Pulmonary artery endothelial cell (primary cell): ENCODE results near the gene ARID1B. TPM values are rescaled to one million over a fixed set of nuclear protein-coding genes. Genes with fewer than 3 reads are reported as not detected.
"Not testable (repeated sequence)": the region's sequence is repeated elsewhere in the genome, so short reads cannot be mapped to it uniquely, and the experiment has no call there.

Source experiments
- DNase-seq: peaks from one replicate; pipeline ENCODE4 v3.0.0-alpha.2; 2011; ENCODE audit warnings: low read depth, low spot score
- total RNA-seq: library from RNA; depleted of rRNA; stranded (reverse); fragments of >200 nt; gene quantifications from 2 replicates; pipeline ENCODE4 v1.2.3, GENCODE V29; 2014

The ARID1B gene
- total RNA-seq, 1 donor from 2014 or later: 26.4 TPM

DNA sequence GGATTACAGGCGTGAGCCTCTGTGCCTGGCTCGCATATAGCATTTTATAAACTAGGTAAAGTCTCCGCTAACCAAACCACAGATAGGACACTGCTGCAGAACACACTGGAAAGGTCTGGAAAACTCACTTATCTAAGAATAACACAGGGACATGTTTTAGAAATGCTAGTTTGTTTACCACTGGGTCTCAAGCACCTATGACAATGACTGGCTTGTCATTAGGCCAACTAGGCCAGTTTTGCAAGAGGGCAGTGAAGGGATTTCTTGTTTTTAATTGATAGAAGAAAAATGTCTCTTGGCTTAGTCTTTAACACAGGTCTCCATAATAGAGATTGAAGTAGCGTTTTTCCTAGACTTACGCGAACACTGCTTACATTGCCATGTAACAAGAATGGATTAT lies 344.7 kb downstream of the ARID1B start:
- no peak for DNase-seq

DNA sequence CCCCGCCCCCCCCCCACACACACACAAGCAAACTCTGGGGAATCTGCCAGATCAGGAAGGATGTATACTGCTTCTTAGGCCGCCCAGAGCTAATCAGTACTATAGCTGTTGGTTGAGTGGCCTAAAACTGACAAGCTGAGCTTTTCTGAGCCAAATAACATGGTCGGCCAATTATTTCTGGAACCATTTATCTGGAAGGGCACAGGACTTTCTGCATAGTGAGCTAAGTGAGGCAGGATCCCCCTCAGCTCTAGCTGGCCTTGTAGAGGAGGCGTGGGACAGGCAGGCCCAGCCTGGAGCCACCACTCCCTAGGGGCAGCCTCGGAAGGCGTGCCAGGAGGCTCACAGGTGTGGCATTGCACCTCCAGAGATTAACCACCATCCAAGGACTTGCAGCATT lies 346.1 kb downstream of the ARID1B start:
- DNase-seq: no peak

DNA sequence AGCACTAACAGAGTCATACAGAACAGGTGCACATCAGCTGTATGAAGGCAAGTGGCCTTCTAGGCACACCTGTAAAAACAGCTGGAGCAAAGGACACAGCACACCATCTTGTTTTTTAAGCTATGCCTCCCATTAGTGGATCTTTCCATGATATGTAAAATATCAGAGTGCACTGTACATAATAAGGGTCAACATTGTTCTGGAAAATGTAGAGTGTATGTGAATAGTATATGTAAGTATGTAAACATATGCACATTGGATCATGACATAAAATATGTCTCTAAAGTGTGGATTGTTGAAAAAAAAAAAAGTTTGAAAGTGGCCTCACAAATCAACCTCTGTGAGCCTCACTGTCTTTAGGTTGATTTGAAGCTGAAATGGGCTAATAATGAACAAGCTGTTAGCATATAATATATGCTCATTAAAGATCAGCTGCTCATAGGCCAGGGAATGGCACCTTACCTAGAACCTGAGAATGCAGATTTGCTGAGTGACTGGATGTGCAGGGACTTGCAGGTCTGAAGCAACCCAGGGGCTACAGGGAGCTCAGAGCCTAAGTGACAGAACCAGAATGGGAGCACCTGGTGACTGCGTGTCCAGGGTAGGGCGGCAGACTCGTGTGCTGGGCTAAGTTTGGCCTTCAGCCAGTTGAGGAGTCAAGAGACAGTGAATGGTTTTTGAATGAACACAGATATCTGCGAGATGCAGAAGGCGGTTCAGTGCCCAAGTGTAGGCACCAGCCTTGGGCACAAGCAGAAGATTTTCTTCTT lies 347.5 kb downstream of the ARID1B start:
- no peak for DNase-seq

DNA sequence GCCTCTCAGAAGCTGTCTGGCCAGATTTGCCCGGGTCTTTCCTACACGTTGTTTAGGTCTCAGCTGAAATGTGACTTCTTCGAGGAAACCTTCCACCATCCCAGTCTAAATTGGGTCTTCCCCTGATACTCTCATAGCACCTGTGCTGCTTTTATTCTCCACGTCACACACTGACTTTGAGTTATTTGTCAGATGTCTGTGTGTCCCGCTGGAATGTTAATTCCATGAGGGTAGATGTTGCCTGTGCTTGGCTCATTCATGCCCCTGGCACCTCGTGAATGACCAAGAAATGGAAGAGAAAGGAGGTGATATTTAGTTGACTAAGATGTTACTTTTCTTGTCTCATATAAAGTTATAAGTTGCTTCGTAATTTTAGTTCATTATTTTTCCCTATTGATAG lies 348.4 kb downstream of the ARID1B start:
- DNase-seq: no peak

DNA sequence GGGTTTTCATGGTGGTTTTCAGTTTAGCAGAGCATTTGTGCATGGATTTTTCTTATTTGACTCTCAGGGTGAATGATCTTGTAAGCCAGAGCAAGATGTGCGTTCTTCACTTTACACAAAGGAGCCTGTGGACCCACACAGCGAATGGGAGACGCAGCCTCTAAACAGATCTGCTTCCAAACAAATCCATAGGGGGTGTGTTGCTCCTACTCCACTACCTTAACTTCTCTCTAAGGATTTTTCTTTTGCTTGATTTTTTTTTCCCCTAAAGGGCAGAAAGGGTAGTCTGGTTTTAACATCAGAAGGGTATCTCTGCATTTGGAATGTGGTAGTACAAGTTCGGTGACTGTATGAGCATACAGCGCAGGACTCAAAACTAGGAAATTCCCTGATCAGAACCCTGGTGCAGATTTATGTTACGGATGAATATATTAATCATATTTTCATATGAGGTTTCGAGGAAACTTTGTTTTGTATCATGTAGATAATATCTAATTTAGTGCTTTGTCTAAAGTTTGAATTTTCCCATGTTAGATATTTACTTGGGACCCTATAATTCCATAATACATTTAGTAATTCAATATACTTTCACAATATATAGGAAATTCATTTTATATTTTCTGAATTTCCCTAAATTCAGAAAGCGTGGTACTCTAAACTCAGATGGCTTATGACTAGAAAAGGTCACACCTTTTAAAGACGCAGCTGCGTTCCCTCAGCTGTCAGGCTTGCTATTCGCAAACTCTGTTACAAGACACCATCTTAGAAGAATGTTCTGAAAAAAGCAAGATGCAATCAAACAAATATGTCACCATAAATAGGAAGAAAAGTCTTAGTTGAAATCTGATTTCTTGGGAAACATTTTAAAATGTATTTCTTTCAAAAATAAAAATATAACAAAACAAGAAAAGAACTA lies 349.3 kb downstream of the ARID1B start:
- DNase-seq: no peak

DNA sequence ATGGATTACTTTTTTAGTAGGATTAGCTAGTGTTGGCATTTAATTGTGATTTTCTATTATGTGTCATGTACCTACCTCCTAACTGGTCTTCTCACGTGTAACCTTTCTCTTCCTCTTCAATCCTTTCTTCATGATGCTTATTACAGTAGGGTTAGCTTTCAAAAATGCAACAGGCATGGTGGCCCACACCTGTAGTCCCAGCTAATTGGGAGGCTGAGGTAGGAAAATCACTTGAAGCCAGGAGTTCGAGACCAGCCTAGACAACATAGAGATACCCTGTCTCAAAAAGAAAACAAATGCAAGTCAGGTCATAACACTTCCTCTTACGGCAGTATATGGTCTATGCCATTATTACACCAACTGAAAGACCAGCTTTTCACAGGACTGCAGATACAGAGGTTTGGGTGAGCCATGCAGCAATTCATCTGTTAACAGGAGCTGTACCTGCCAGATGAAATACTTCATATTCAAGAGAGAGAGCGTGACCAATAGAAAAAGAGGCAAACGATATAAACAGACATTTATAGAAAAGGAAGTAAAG lies 351.1 kb downstream of the ARID1B start:
- DNase-seq: no peak

DNA sequence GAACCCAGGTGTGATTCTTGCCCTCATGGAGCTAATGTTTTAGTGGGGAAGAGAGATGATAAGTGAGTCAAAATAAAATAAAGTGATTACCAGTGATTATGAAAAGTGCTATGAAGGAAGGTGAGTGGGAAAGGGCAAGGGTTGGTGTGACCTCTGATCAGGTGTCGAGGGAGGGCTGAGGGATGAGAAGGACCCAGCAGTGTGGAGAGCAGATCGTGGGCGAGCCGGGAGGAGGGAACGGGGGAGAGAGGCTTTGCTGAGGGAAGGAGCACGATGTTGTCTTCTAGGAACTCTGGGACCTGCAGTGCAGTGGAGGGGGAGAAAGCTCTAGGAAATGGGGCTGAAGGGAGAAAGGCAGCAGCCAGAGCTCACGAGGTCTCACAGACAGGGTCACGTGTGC lies 354.1 kb downstream of the ARID1B start:
- no peak for DNase-seq

DNA sequence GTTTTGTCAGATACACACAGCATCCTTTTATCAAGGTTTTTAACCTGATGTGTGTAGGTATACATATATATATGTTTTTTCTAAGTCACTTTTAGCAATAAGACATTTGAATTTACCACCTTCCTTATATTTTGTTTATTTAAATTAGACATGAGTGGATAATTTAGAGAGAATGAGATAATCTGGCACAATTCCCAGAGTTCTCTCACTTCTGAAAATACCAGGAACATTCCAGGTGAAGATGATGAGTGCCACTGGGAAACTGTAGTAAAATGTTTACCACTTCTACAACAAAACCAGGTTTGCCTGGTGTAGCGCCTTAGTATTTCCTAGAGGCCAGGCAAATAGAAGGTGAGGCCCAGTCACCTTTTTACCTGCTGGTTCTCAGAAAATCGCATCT lies 356.7 kb downstream of the ARID1B start:
- no peak for DNase-seq

DNA sequence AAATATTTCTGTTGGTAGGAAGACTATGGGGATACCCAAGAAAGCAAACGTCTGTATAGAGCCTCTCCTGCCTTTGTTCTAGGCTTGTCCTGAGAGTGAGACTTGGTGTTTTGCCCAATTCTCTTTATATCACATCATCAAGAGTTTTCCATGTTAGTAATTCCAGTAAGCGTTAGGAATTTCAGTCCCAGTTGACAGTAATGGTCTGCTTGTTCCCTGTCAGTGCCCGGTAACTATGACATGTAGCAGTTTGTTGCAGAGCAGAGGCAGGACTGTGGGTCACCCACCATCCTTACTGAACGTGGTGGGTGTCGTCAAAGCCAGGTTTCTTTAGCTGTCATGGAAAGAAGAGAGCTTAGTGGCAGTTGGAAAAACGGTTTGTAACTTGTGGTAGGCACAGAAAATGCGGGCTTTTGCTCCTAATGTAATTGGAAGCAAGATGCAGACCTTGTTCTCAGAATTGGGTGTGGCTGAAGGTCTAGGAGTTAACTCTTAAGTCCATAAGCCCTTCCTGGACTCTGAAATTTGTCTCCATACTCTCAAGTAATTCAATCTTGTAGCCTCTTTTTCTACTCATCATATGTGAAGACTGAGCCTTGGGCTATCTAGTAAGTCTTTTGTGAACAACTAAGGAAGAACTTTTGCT lies 357.3 kb downstream of the ARID1B start:
- no peak for DNase-seq

DNA sequence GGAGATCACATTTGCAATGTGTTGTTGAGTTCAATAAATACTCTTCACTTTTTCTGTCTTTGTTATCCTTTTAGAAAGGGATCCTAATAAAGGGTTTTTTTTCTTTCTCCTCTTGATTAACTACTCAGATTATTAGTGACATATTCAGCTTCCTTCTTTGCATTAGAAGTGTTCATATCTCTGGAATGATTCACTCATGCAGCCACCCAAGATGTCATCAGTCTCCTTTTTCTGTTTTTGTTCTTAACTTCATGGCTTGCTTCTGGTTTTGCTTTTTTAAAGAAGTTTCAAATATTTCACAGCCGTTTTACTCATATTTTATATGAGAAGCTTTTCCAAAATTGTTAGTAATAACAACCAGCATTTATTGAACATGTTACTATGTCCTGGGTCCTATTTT lies 358.5 kb downstream of the ARID1B start:
- no peak for DNase-seq

DNA sequence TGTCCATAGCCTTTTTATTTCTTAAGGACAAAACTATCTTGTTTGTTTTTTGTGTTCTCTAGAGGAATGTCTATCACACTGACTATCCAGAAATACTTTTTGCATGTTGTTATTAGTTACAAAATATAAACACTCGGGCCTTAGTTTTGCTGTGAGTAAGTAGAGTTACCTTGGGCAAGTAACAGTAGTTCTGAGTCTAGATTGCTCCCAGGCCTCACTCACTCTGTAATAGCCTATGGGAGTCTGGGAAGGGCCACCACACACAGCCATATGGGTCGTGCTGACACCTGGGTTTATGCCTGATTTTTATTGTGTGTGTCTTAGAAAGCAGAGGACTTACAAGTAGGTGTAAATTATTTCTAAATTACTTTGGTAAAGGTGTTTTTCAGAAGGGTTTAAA lies 360.3 kb downstream of the ARID1B start:
- no peak for DNase-seq

DNA sequence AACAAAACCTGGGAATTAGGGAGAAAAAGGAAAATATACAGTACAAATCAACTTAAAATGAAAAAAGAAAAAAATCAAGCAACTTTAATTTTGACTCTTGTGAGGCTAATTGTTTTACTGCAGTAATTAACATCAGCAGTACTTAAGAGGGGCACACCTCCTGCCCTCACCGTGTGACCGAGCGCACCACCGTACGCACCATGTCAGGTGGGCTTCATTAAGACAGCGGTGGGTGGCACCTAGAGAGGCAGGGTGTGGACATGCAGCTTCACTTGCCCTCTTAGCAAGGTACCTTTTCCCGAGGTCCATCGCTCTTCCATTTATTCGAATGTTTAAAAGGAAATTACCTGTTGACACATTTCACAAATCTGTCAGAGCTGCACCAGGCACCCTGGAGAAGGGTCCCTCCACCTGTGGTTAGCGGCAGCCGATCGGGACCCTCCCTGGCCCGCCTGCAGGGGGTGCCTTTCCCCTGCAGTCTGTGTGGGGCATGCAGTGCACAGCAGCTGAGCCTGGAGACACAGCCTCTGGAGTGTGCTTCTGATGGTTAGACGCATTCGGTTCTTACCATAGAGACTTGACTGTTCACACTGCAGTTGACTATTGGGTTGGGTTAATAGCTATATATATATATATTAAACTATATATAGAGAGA lies 362.0 kb downstream of the ARID1B start:
- no peak for DNase-seq

DNA sequence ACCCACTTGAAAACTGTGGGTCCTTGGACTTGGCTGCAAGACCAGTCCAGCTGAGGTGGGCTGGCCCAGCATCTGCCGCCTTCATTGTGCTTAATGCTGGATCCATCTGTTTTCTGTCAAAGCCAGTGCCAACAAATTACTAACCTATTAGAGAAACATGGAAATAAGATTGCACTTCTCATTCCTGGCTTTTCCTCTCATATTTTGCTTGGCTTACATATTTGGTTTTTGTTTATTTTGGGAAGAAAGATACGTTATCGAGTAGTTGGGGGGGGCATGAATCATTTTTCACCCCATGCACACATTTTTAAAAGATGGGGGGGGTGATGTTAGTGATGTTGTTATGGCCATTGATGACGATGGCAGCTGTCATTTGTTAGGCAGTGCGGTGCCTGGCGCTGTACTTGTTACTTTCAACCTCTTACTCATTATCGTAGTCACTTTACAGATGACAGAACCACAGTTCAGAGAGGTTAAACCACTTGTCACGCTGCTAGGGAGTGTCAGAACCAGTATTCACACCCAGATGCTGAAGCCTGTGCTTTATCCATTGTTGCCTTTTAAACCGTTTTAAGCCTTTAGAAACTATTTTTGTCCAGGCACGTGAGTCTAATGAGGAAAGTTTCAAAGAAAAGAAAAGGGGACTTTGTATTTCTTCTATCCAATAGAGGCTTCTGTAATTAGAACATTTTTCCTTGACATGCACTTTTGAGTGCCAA lies 366.2 kb downstream of the ARID1B start:
- peak; percentile 71 for DNase-seq

DNA sequence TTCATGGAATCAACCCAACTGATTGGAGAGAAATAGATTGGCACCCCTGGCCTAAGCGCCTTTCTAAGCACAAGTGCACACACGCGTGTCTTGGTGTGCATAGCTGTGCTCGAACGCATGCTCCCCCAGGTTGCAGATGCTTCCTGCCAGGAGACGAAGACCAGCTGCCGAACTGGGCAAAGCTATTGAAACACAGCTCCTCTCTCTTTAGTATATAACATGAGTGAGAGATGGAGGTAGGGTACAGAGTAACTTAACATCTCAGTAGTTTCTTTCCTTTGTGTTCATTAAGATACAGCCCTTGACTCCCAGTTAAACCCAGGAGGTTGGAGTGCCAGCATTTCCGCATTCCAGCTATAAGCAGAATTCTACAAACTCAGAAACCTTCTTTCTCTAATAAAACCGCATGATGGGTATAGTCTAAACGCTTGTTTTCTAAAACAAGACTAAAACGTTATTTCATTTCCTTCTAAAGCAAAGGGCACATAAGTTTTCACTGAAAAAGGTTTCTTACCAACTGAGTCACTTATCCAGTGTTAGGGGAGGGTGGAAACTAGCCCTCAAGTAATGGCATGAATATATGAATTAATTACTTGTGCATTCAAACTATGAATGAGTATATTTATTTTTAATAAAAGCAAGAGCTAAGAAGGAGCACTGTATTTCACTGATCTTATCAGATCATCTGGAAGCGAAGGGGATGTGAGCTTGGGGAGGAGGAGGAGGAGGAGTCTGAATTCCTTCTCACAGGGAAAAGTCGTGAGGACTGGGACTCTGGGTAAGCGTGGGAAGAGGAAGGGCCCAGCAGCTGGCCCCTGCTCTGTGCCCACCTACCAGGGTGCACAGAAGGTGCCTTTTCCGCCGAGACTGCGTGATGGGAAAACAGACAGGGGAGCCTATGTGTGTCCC lies 367.0 kb downstream of the ARID1B start:
- no peak for DNase-seq

DNA sequence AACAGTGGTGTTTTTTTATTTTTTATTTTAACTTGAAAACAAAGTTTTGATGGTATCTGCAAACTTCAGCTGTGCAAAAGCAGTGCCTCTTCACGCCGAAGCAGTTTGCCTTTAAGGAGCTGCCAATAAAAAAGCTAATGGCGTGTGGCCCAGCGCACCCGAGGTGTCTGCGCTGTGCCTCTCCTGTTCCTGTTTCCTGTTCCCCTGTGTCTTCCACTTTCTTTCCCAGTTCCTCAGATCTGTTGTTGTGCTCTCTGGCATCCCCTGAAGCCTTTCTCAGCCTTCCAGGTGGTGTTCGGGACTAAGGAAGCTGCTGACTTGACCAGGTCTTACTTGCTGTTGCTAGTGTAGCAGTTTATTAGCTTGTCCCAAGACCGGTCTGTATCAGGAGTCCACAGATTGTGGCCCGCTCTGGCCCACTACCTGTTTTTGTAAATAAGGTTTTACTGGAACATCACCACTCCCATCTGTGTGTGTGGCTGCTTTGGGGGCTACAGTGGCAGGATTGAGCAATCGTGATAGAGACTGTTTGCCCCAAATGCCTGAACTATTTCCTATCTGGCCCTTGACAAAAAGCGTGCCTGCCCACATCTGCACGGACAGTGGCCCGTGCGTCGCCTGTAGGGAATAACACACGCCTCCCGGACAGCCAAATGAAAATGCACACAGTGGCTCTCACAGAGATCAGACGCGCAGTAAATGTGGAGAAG lies 367.8 kb downstream of the ARID1B start:
- DNase-seq: no peak

DNA sequence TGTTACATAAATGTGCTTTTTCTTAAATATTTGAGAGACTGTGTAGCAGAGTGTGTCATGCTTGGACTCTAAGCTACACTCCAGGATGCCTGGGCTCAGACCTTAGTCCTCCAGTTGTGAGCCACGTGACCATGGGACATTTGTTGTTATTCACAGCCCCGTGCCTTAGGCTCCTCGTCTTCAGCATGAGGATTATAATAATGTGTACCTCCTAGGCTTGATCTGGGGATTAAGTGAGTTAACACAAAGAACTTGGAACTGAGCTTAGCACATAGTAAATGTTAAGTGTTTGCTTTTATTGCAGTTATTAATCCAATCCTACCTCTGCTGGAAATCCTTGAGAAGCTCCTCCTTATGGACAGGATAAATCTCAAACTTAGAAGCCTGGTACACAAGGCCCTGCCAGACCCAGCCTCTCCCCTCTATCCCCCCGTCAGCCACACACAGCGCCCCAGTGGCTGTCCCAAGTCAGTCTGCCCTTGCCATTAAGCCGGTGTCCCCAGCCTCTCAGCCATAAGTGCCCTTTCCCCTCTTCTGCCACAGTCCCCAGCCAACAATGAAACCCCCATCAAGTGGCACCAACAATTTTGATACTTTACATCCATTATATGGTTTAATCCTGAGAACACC lies 368.6 kb downstream of the ARID1B start:
- DNase-seq: no peak

DNA sequence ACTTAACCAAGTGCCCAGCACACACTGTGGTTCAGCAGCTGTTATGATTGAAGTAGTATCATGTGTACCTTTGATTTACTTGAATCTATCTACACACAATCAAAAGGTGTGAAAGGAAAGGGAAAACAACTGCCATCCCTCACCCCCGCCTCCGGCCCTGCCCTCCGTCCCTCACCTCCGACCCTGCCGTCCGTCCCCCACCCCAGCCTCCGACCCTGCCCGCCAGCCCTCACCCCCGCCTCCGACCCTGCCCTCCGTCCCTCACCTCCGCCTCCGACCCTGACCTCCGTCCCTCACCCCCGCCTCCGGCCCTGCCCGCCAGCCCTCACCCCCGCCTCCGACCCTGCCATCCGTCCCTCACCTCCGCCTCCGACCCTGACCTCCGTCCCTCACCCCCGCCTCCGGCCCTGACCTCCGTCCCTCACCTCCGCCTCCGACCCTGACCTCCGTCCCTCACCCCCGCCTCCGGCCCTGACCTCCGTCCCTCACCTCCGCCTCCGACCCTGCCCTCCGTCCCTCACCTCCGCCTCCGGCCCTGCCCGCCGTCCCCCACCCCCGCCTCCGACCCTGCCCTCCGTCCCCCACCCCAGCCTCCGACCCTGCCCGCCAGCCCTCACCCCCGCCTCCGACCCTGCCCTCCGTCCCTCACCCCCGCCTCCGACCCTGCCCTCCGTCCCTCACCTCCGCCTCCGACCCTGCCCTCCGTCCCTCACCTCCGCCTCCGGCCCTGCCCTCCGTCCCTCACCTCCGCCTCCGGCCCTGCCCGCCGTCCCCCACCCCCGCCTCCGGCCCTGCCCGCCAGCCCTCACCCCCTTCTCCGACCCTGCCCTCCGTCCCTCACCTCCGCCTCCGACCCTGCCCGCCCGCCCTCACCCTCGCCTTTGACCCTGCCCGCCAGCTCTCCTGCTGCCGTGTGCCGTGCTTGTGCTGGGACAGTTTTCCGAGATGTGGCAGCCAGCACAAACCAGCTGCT lies 370.2 kb downstream of the ARID1B start:
- not testable (repeated sequence) for DNase-seq
